ENCODE results near the gene CALM1. TPM values are rescaled to one million over a fixed set of nuclear protein-coding genes. Genes with fewer than 3 reads are reported as not detected.

The CALM1 gene
- total and polyA plus RNA-seq, 2 experiments from 2014 or later = 405 to 862 TPM

DNA sequence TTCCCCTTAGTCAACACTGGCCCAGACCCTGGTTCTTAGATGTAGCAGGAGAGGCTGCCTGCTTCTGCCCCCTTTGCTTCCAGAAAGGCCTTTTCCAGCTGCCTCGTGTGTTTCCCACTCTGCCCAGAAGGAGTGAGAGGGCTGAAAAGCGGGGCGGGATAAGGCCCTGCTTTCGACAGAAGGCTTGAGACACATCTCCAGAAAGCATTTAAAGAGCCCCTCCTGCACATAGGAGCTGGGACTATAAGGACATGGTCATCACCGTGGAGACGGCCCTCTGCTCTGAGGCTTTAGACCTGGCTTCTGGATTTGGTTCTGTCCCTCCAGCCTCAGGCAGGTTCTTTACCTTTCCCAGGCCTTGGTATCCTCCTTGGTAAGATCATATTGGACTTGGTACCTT is 11.9 kb downstream of the CALM1 start:
- TF ChIP-seq EZH2 (IDR thresholded peaks at IDR 0.05; ENCODE audit: borderline replicate concordance) = no peak
- TF ChIP-seq, protein P1, sequence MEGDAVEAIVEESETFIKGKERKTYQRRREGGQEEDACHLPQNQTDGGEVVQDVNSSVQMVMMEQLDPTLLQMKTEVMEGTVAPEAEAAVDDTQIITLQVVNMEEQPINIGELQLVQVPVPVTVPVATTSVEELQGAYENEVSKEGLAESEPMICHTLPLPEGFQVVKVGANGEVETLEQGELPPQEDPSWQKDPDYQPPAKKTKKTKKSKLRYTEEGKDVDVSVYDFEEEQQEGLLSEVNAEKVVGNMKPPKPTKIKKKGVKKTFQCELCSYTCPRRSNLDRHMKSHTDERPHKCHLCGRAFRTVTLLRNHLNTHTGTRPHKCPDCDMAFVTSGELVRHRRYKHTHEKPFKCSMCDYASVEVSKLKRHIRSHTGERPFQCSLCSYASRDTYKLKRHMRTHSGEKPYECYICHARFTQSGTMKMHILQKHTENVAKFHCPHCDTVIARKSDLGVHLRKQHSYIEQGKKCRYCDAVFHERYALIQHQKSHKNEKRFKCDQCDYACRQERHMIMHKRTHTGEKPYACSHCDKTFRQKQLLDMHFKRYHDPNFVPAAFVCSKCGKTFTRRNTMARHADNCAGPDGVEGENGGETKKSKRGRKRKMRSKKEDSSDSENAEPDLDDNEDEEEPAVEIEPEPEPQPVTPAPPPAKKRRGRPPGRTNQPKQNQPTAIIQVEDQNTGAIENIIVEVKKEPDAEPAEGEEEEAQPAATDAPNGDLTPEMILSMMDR (IDR thresholded peaks at IDR 0.05; ENCODE audit: poor library complexity) = no peak
- TF ChIP-seq EZH2phosphoT487 (IDR thresholded peaks at IDR 0.05; ENCODE audit: low read depth, severe bottlenecking, unreplicated experiment) = no peak
- Histone ChIP-seq H3K4me1 (ENCODE audit: insufficient read depth) (no peaks in the 10 kb centered on the region), H3K27me3 (no peaks in the 10 kb centered on the region), H3K27ac (peak overlapping the region; percentile 37), H4K20me1 (ENCODE audit: insufficient read depth, poor library complexity, severe bottlenecking) (peaks cover 4% of the 10 kb centered on the region), H3K9me2 (replicated peaks; ENCODE audit: insufficient read depth) (no peaks in the 10 kb centered on the region), H2AFZ (no peak overlapping the region), H3K9me3 (ENCODE audit: low read depth) (no peaks in the 10 kb centered on the region), H3K79me2 (no peaks in the 10 kb centered on the region), H3K4me2 (no peak overlapping the region), H3K36me3 (replicated peaks; ENCODE audit: insufficient read depth, low read depth) (no peaks in the 10 kb centered on the region), H3K4me3 (no peak overlapping the region)
- DNase-seq (ENCODE audit: low spot score) = no peak
- WGBS (ENCODE audit: low lambda C conversion rate, missing lambda C conversion rate) = 78% methylated on average over 6 of the region's 6 CpGs

DNA sequence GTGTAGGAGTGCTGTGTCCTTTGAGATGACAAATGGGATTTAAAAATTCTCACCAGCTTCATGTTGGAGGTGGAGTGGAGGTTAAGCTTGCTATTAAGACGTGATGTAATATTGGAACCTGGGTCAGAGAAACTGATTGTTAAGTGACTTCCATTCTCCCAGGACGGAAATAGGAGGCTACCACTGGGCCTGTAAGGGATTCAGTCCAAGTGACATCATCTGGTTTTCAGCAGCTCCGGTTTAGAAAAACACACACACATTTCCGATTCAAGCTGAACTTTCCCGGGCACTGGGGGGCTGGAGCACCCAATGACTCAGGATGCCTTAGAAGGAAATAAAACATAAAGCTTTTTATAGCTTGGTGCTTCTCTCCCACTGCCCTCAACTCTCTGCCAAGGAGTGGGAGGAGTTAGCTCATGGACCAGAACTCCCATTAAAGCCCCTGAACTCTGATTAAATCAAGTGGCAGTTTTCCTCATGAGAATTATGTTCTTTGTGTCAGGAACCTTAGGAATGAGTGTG is 12.4 kb downstream of the CALM1 start:
- Histone ChIP-seq H3K27me3 (no peaks in the 10 kb centered on the region), H3K27ac (peak overlapping the region; percentile 37), H3K9me3 (ENCODE audit: low read depth) (no peaks in the 10 kb centered on the region), H4K20me1 (ENCODE audit: insufficient read depth, poor library complexity, severe bottlenecking) (no peaks in the 10 kb centered on the region), H3K36me3 (replicated peaks; ENCODE audit: insufficient read depth, low read depth) (no peaks in the 10 kb centered on the region), H3K4me3 (no peak overlapping the region), H3K4me1 (ENCODE audit: insufficient read depth) (no peaks in the 10 kb centered on the region), H3K9me2 (replicated peaks; ENCODE audit: insufficient read depth) (no peaks in the 10 kb centered on the region), H3K4me2 (no peak overlapping the region), H2AFZ (no peak overlapping the region), H3K79me2 (no peaks in the 10 kb centered on the region)
- TF ChIP-seq EZH2 (IDR thresholded peaks at IDR 0.05; ENCODE audit: borderline replicate concordance) (no peak), EZH2phosphoT487 (IDR thresholded peaks at IDR 0.05; ENCODE audit: low read depth, severe bottlenecking, unreplicated experiment) (no peak)
- TF ChIP-seq, protein P1 (IDR thresholded peaks at IDR 0.05; ENCODE audit: poor library complexity) = no peak
- peak; percentile 52 for DNase-seq (ENCODE audit: low spot score)
- 53% methylated on average over 5 of the region's 5 CpGs for WGBS (ENCODE audit: low lambda C conversion rate, missing lambda C conversion rate)

DNA sequence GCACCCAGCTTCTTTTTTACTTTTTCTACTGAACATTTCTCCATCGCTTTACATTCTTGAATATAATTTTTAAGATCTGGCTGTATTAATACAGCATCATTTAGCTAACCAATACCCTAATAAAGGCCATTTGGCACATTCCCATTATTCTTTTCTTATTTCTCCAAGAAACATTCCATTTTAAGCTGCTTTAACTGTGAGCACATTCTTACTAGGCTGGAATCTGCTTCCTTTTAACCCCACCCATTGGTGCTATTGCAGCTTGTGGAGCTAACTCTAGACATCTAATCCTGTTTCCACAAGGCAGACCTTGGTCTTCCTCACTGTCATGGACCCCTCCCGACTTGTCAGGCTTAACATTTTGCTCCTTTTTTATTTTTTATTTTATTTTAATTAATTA is 15.2 kb downstream of the CALM1 start:
- Histone ChIP-seq H3K27me3 (no peaks in the 10 kb centered on the region), H3K9me2 (replicated peaks; ENCODE audit: insufficient read depth) (no peaks in the 10 kb centered on the region), H3K36me3 (replicated peaks; ENCODE audit: insufficient read depth, low read depth) (no peaks in the 10 kb centered on the region), H4K20me1 (ENCODE audit: insufficient read depth, poor library complexity, severe bottlenecking) (no peaks in the 10 kb centered on the region), H3K4me2 (no peak overlapping the region), H3K79me2 (no peaks in the 10 kb centered on the region), H3K4me3 (no peak overlapping the region), H3K9me3 (ENCODE audit: low read depth) (no peaks in the 10 kb centered on the region), H3K27ac (no peak overlapping the region), H2AFZ (no peak overlapping the region), H3K4me1 (ENCODE audit: insufficient read depth) (no peaks in the 10 kb centered on the region)
- TF ChIP-seq, protein P1 (IDR thresholded peaks at IDR 0.05; ENCODE audit: poor library complexity) = no peak
- TF ChIP-seq EZH2phosphoT487 (IDR thresholded peaks at IDR 0.05; ENCODE audit: low read depth, severe bottlenecking, unreplicated experiment) (no peak), EZH2 (IDR thresholded peaks at IDR 0.05; ENCODE audit: borderline replicate concordance) (no peak)
- 96% methylated on average over 2 of the region's 2 CpGs for WGBS (ENCODE audit: low lambda C conversion rate, missing lambda C conversion rate)
- no peak for DNase-seq (ENCODE audit: low spot score)

All from hepatocyte (in vitro differentiated cells).